SU-DHL-6 (cell line): ENCODE measurements around the gene SLC5A2.

Experiments used
- H2AFZ ChIP-seq: fragments of 200-600 bp; sonication (generic); 2 replicates; pipeline ENCODE4 v1.6.1; 2014; ENCODE audit warnings: low read depth, mild to moderate bottlenecking, moderate library complexity, mixed read lengths, antibody characterized with exemption, low read length; ENCODE audit not compliant: severe bottlenecking
- H3F3A ChIP-seq: fragments of 200-600 bp; shearing (Covaris generic); 2 replicates; pipeline ENCODE4 v1.6.0; 2016; ENCODE audit warnings: antibody characterized with exemption, mild to moderate bottlenecking; ENCODE audit not compliant: insufficient read depth
- H3K27ac ChIP-seq: fragments of 200-600 bp; sonication (generic); 2 replicates; pipeline ENCODE4 v1.5.1; 2016; ENCODE audit warnings: low read depth, mild to moderate bottlenecking, low read length, moderate library complexity, mixed read lengths
- H3K27me3 ChIP-seq: fragments of 200-600 bp; sonication (generic), shearing (Covaris generic); 2 replicates; pipeline ENCODE4 v1.6.0; 2014; ENCODE audit warnings: mild to moderate bottlenecking, low read length
- H3K36me3 ChIP-seq: fragments of 200-600 bp; sonication (generic); 2 replicates; pipeline ENCODE4 v1.6.1; 2014; ENCODE audit warnings: mild to moderate bottlenecking, low read length, mixed read lengths
- H3K4me2 ChIP-seq: fragments of 300-600, 200-600 bp; shearing (Covaris generic), sonication (generic); 2 replicates; pipeline ENCODE4 v1.6.0; 2014; ENCODE audit warnings: low read length, low read depth, mild to moderate bottlenecking; ENCODE audit not compliant: poor library complexity, severe bottlenecking
- H3K4me3 ChIP-seq: fragments of 200-600 bp; sonication (generic); 2 replicates; pipeline ENCODE4 v1.5.1; 2014; ENCODE audit warnings: antibody characterized with exemption, low read length, mild to moderate bottlenecking, mixed read lengths; ENCODE audit not compliant: insufficient read depth, poor library complexity, severe bottlenecking
- H3K79me2 ChIP-seq: fragments of 200-600 bp; sonication (generic); 2 replicates; pipeline ENCODE4 v1.6.1; 2014; ENCODE audit warnings: mild to moderate bottlenecking, low read length, moderate library complexity; ENCODE audit not compliant: insufficient read depth
- H3K9ac ChIP-seq: fragments of 200-600 bp; sonication (generic); 2 replicates; pipeline ENCODE4 v1.7.0; 2014; ENCODE audit warnings: mild to moderate bottlenecking, low read length
- H3K9me2 ChIP-seq: fragments of 200-600 bp; sonication (generic); replicated peaks from 2 replicates; pipeline ENCODE4 v1.6.1; 2014; ENCODE audit warnings: low read length; ENCODE audit not compliant: insufficient read depth
- H3K9me3 ChIP-seq: fragments of 200-600 bp; sonication (generic); 2 replicates; pipeline ENCODE4 v1.6.1; 2014; ENCODE audit warnings: low read length, mixed read lengths; ENCODE audit not compliant: insufficient read depth
- H4K20me1 ChIP-seq: fragments of 200-600 bp; sonication (generic); 2 replicates; pipeline ENCODE4 v1.6.1; 2014; ENCODE audit warnings: low read depth, mild to moderate bottlenecking, antibody characterized with exemption, low read length, moderate library complexity, mixed read lengths
- EZH2phosphoT487 ChIP-seq: fragments of 200-600 bp; sonication (generic), shearing (Covaris generic); conservative IDR thresholded peaks from 2 replicates; pipeline ENCODE4 v1.6.1; 2018; ENCODE audit warnings: mild to moderate bottlenecking, antibody characterized with exemption, low read length, moderate library complexity, mixed read lengths
- TF ChIP-seq, protein P1 (sequence below): fragments of 200-600 bp; sonication (generic); IDR thresholded peaks from one replicate; pipeline ENCODE4 v1.5.1; 2017; ENCODE audit warnings: antibody characterized with exemption, mild to moderate bottlenecking, low read length, moderate library complexity; ENCODE audit not compliant: insufficient read depth, poor library complexity, severe bottlenecking

Gene SLC5A2

GRCh38 chr16:31465788-31466370 lies 17.0 kb upstream of the SLC5A2 start:
- H3K27ac ChIP-seq: no peak overlapping the region
- no peak overlapping the region for H3K9ac ChIP-seq
- H3F3A ChIP-seq: no peaks in the 10 kb centered on the region
- H3K4me3 ChIP-seq: no peak overlapping the region
- TF ChIP-seq, protein P1, sequence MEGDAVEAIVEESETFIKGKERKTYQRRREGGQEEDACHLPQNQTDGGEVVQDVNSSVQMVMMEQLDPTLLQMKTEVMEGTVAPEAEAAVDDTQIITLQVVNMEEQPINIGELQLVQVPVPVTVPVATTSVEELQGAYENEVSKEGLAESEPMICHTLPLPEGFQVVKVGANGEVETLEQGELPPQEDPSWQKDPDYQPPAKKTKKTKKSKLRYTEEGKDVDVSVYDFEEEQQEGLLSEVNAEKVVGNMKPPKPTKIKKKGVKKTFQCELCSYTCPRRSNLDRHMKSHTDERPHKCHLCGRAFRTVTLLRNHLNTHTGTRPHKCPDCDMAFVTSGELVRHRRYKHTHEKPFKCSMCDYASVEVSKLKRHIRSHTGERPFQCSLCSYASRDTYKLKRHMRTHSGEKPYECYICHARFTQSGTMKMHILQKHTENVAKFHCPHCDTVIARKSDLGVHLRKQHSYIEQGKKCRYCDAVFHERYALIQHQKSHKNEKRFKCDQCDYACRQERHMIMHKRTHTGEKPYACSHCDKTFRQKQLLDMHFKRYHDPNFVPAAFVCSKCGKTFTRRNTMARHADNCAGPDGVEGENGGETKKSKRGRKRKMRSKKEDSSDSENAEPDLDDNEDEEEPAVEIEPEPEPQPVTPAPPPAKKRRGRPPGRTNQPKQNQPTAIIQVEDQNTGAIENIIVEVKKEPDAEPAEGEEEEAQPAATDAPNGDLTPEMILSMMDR: no peak
- no peak for TF ChIP-seq EZH2phosphoT487
- no peaks in the 10 kb centered on the region for H3K79me2 ChIP-seq
- H4K20me1 ChIP-seq: no peaks in the 10 kb centered on the region
- H3K27me3 ChIP-seq: no peaks in the 10 kb centered on the region
- no peaks in the 10 kb centered on the region for H3K36me3 ChIP-seq
- H3K9me3 ChIP-seq: no peaks in the 10 kb centered on the region
- no peaks in the 10 kb centered on the region for H3K9me2 ChIP-seq
- H2AFZ ChIP-seq: no peak overlapping the region
- H3K4me2 ChIP-seq: no peak overlapping the region

DNA sequence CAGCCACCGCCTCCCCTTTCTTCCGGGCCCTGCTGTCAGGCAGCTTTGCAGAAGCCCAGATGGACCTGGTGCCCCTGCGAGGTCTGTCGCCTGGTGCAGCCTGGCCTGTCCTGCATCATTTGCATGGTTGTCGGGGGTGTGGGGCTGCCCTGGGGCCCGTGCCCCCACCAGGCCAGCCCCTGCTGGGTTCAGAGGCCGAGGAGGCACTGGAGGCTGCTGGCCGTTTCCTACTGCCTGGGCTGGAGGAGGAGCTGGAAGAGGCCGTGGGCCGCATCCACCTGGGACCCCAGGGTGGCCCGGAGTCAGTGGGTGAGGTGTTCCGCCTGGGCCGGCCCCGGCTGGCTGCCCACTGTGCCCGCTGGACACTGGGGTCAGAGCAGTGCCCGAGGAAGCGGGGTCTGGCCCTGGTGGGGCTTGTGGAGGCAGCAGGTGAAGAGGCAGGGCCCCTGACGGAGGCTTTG lies 16.5 kb upstream of the SLC5A2 start:
- Histone ChIP-seq H3K27ac (no peak overlapping the region), H3K27me3 (no peaks in the 10 kb centered on the region), H3K9me2 (no peaks in the 10 kb centered on the region), H4K20me1 (no peaks in the 10 kb centered on the region), H3F3A (no peaks in the 10 kb centered on the region), H2AFZ (no peak overlapping the region), H3K9ac (no peak overlapping the region), H3K9me3 (no peaks in the 10 kb centered on the region), H3K4me2 (no peak overlapping the region), H3K36me3 (no peaks in the 10 kb centered on the region), H3K79me2 (no peaks in the 10 kb centered on the region), H3K4me3 (no peak overlapping the region)
- TF ChIP-seq, protein P1: no peak
- TF ChIP-seq EZH2phosphoT487: no peak

- no peaks in the 10 kb centered on the region for H4K20me1 ChIP-seq
- no peak overlapping the region for H3K4me2 ChIP-seq
- H3K36me3 ChIP-seq: no peaks in the 10 kb centered on the region
- no peak overlapping the region for H3K9ac ChIP-seq
- no peaks in the 10 kb centered on the region for H3K9me2 ChIP-seq
- H3K4me3 ChIP-seq: no peak overlapping the region
- H3K27me3 ChIP-seq: no peaks in the 10 kb centered on the region
- no peaks in the 10 kb centered on the region for H3K79me2 ChIP-seq
- H3K9me3 ChIP-seq: no peaks in the 10 kb centered on the region
- H3F3A ChIP-seq: no peaks in the 10 kb centered on the region
- H3K27ac ChIP-seq: no peak overlapping the region
- TF ChIP-seq, protein P1: no peak
- TF ChIP-seq EZH2phosphoT487: no peak
- H2AFZ ChIP-seq: no peak overlapping the region
Measured at GRCh38 chr16:31467151-31467773, 15.7 kb upstream of the SLC5A2 start.
